ENCODE measurements around the gene LIFR.

The LIFR gene

GRCh38 chr5:38515092-38515491 is 41.4 kb downstream of the LIFR start:
- no peaks in the 10 kb centered on the region for H3K27me3 ChIP-seq (ENCODE audit: insufficient read depth, low read length)
- H3K27ac ChIP-seq (ENCODE audit: low read depth, low read length) = no peak overlapping the region
- no peak overlapping the region for H3K4me3 ChIP-seq (ENCODE audit: low read length)
- H3K9ac ChIP-seq (ENCODE audit: low read depth, low read length) = no peak overlapping the region
- H3K9me3 ChIP-seq (ENCODE audit: insufficient read depth, low read depth, low read length) = no peaks in the 10 kb centered on the region
- H3K4me1 ChIP-seq (ENCODE audit: insufficient read depth, low read length) = no peaks in the 10 kb centered on the region; the same call in 1 of the 2 replicates
- no CpG with 5 or more reads among the region's 3 CpGs for WGBS
- peaks cover 11% of the 10 kb centered on the region; the same call in 1 of the 2 replicates for H3K36me3 ChIP-seq (ENCODE audit: insufficient read depth, low read length)

- no peaks in the 10 kb centered on the region for H3K9me3 ChIP-seq (ENCODE audit: insufficient read depth, low read depth, low read length)
- no peak overlapping the region for H3K27ac ChIP-seq (ENCODE audit: low read depth, low read length)
- 94% methylated on average over 5 of the region's 5 CpGs for WGBS
- peaks cover 16% of the 10 kb centered on the region for H3K36me3 ChIP-seq (ENCODE audit: insufficient read depth, low read length)
- H3K4me3 ChIP-seq (ENCODE audit: low read length) = no peak overlapping the region
- no peaks in the 10 kb centered on the region for H3K27me3 ChIP-seq (ENCODE audit: insufficient read depth, low read length)
- no peaks in the 10 kb centered on the region; the same call in 1 of the 2 replicates for H3K4me1 ChIP-seq (ENCODE audit: insufficient read depth, low read length)
- no peak overlapping the region for H3K9ac ChIP-seq (ENCODE audit: low read depth, low read length)
Observed at GRCh38 chr5:38509185-38509584, 47.3 kb downstream of the LIFR start.

- no peaks in the 10 kb centered on the region for H3K9me3 ChIP-seq (ENCODE audit: insufficient read depth, low read depth, low read length)
- no peak overlapping the region for H3K4me3 ChIP-seq (ENCODE audit: low read length)
Observed at GRCh38 chr5:38506302-38506701, 50.1 kb downstream of the LIFR start.

GRCh38 chr5:38500573-38501260 is 55.7 kb downstream of the LIFR start:
- Histone ChIP-seq H3K36me3 (ENCODE audit: insufficient read depth, low read length) (peaks cover 7% of the 10 kb centered on the region), H3K27me3 (ENCODE audit: insufficient read depth, low read length) (no peaks in the 10 kb centered on the region), H3K9ac (ENCODE audit: low read depth, low read length) (no peak overlapping the region), H3K9me3 (ENCODE audit: insufficient read depth, low read depth, low read length) (no peaks in the 10 kb centered on the region), H3K27ac (ENCODE audit: low read depth, low read length) (no peak overlapping the region), H3K4me1 (ENCODE audit: insufficient read depth, low read length) (no peaks in the 10 kb centered on the region), H3K4me3 (ENCODE audit: low read length) (no peak overlapping the region)
- WGBS = 95% methylated on average over 4 of the region's 4 CpGs

More at GRCh38 chr5:38506302-38506701, 50.1 kb downstream of the LIFR start:
- Histone ChIP-seq H3K4me1 (ENCODE audit: insufficient read depth, low read length) (no peaks in the 10 kb centered on the region), H3K36me3 (ENCODE audit: insufficient read depth, low read length) (peaks cover 12% of the 10 kb centered on the region), H3K27me3 (ENCODE audit: insufficient read depth, low read length) (no peaks in the 10 kb centered on the region), H3K27ac (ENCODE audit: low read depth, low read length) (no peak overlapping the region), H3K9ac (ENCODE audit: low read depth, low read length) (no peak overlapping the region)
- WGBS = 94% methylated on average over 3 of the region's 3 CpGs

GRCh38 chr5:38497946-38498345 is 58.5 kb downstream of the LIFR start:
- Histone ChIP-seq H3K9me3 (ENCODE audit: insufficient read depth, low read depth, low read length) (no peaks in the 10 kb centered on the region), H3K9ac (ENCODE audit: low read depth, low read length) (no peak overlapping the region), H3K27me3 (ENCODE audit: insufficient read depth, low read length) (no peaks in the 10 kb centered on the region), H3K4me3 (ENCODE audit: low read length) (no peak overlapping the region), H3K4me1 (ENCODE audit: insufficient read depth, low read length) (no peaks in the 10 kb centered on the region), H3K27ac (ENCODE audit: low read depth, low read length) (no peak overlapping the region), H3K36me3 (ENCODE audit: insufficient read depth, low read length) (peaks cover 14% of the 10 kb centered on the region)
- WGBS = 79% methylated on average over 2 of the region's 2 CpGs

- Histone ChIP-seq H3K4me1 (ENCODE audit: insufficient read depth, low read length) (no peaks in the 10 kb centered on the region), H3K4me3 (ENCODE audit: low read length) (no peak overlapping the region), H3K36me3 (ENCODE audit: insufficient read depth, low read length) (peaks cover 14% of the 10 kb centered on the region), H3K27me3 (ENCODE audit: insufficient read depth, low read length) (no peaks in the 10 kb centered on the region), H3K27ac (ENCODE audit: low read depth, low read length) (no peak overlapping the region), H3K9ac (ENCODE audit: low read depth, low read length) (no peak overlapping the region), H3K9me3 (ENCODE audit: insufficient read depth, low read depth, low read length) (no peaks in the 10 kb centered on the region)
- 95% methylated on average over 6 of the region's 7 CpGs for WGBS
Observed at GRCh38 chr5:38494763-38495162, 61.7 kb downstream of the LIFR start.

GRCh38 chr5:38494175-38494574 is 62.3 kb downstream of the LIFR start:
- no peak overlapping the region for H3K9ac ChIP-seq (ENCODE audit: low read depth, low read length)
- no peak overlapping the region for H3K27ac ChIP-seq (ENCODE audit: low read depth, low read length)
- H3K4me3 ChIP-seq (ENCODE audit: low read length) = no peak overlapping the region
- peaks cover 14% of the 10 kb centered on the region for H3K36me3 ChIP-seq (ENCODE audit: insufficient read depth, low read length)
- H3K4me1 ChIP-seq (ENCODE audit: insufficient read depth, low read length) = no peaks in the 10 kb centered on the region
- no peaks in the 10 kb centered on the region for H3K27me3 ChIP-seq (ENCODE audit: insufficient read depth, low read length)
- no peaks in the 10 kb centered on the region for H3K9me3 ChIP-seq (ENCODE audit: insufficient read depth, low read depth, low read length)
- 94% methylated on average over 6 of the region's 6 CpGs for WGBS

GRCh38 chr5:38483805-38484398 is 72.5 kb downstream of the LIFR start:
- H3K27ac ChIP-seq (ENCODE audit: low read depth, low read length) = no peak overlapping the region
- H3K4me1 ChIP-seq (ENCODE audit: insufficient read depth, low read length) = no peaks in the 10 kb centered on the region
- H3K27me3 ChIP-seq (ENCODE audit: insufficient read depth, low read length) = no peaks in the 10 kb centered on the region
- no peaks in the 10 kb centered on the region for H3K9me3 ChIP-seq (ENCODE audit: insufficient read depth, low read depth, low read length)
- peaks cover 11% of the 10 kb centered on the region for H3K36me3 ChIP-seq (ENCODE audit: insufficient read depth, low read length)
- WGBS = 95% methylated on average over 10 of the region's 10 CpGs
- H3K9ac ChIP-seq (ENCODE audit: low read depth, low read length) = no peak overlapping the region
- H3K4me3 ChIP-seq (ENCODE audit: low read length) = no peak overlapping the region

GRCh38 chr5:38479315-38479904 is 77.0 kb downstream of the LIFR start:
- WGBS = 93% methylated on average over 5 of the region's 6 CpGs
- Histone ChIP-seq H3K9me3 (ENCODE audit: insufficient read depth, low read depth, low read length) (no peaks in the 10 kb centered on the region), H3K9ac (ENCODE audit: low read depth, low read length) (no peak overlapping the region), H3K36me3 (ENCODE audit: insufficient read depth, low read length) (peaks cover 8% of the 10 kb centered on the region), H3K4me1 (ENCODE audit: insufficient read depth, low read length) (no peaks in the 10 kb centered on the region), H3K27ac (ENCODE audit: low read depth, low read length) (no peak overlapping the region), H3K27me3 (ENCODE audit: insufficient read depth, low read length) (no peaks in the 10 kb centered on the region), H3K4me3 (ENCODE audit: low read length) (no peak overlapping the region)

- Histone ChIP-seq H3K4me3 (ENCODE audit: low read length) (no peak overlapping the region), H3K27me3 (ENCODE audit: insufficient read depth, low read length) (no peaks in the 10 kb centered on the region), H3K9me3 (ENCODE audit: insufficient read depth, low read depth, low read length) (no peaks in the 10 kb centered on the region), H3K9ac (ENCODE audit: low read depth, low read length) (no peak overlapping the region), H3K4me1 (ENCODE audit: insufficient read depth, low read length) (no peaks in the 10 kb centered on the region), H3K36me3 (ENCODE audit: insufficient read depth, low read length) (peaks cover 8% of the 10 kb centered on the region), H3K27ac (ENCODE audit: low read depth, low read length) (no peak overlapping the region)
- 93% methylated on average over 2 of the region's 3 CpGs for WGBS
Observed at GRCh38 chr5:38478878-38479277, 77.6 kb downstream of the LIFR start.

GRCh38 chr5:38478166-38478565 is 78.3 kb downstream of the LIFR start:
- Histone ChIP-seq H3K9ac (ENCODE audit: low read depth, low read length) (no peak overlapping the region), H3K27me3 (ENCODE audit: insufficient read depth, low read length) (no peaks in the 10 kb centered on the region), H3K4me3 (ENCODE audit: low read length) (no peak overlapping the region)

More at GRCh38 chr5:38478166-38478565, 78.3 kb downstream of the LIFR start:
- WGBS = 100% methylated on average over 2 of the region's 3 CpGs
- Histone ChIP-seq H3K4me1 (ENCODE audit: insufficient read depth, low read length) (no peaks in the 10 kb centered on the region), H3K9me3 (ENCODE audit: insufficient read depth, low read depth, low read length) (no peaks in the 10 kb centered on the region), H3K36me3 (ENCODE audit: insufficient read depth, low read length) (peaks cover 8% of the 10 kb centered on the region), H3K27ac (ENCODE audit: low read depth, low read length) (no peak overlapping the region)
